Muscle layer of colon (tissue), 2 donors: ENCODE measurements around the gene PRKACG.

Experiments used
- H3K27ac ChIP-seq: one replicate; pipeline ENCODE4 v1.7.0; 2013; ENCODE audit warnings: low read depth, mild to moderate bottlenecking, low read length, moderate library complexity
- H3K27me3 ChIP-seq, 2 donors: one replicate each; pipeline ENCODE4 v1.7.0; 2013; ENCODE audit warnings: low read length in 2 of 2, mild to moderate bottlenecking in 2 of 2; ENCODE audit not compliant: insufficient read depth in 2 of 2, control insufficient read depth in 1 of 2
- H3K36me3 ChIP-seq: one replicate; pipeline ENCODE4 v1.7.0; 2013; ENCODE audit warnings: mild to moderate bottlenecking, low read length; ENCODE audit not compliant: insufficient read depth
- H3K4me1 ChIP-seq: one replicate; pipeline ENCODE4 v1.7.0; 2013; ENCODE audit warnings: mild to moderate bottlenecking, low read length; ENCODE audit not compliant: insufficient read depth
- H3K4me3 ChIP-seq, 2 donors: one replicate each; pipeline ENCODE4 v1.7.0; 2013; ENCODE audit warnings: low read length in 2 of 2, low read depth in 1 of 2, mild to moderate bottlenecking in 1 of 2, moderate library complexity in 1 of 2
- H3K9ac ChIP-seq: one replicate; pipeline ENCODE4 v1.7.0; 2013; ENCODE audit warnings: low read length
- H3K9me3 ChIP-seq: one replicate; pipeline ENCODE4 v1.7.0; 2013; ENCODE audit warnings: mild to moderate bottlenecking, low read length
- donor health status: abdominal sarcoma.
- donor health status: Adenocarcinoma of cecum.

The PRKACG gene

DNA sequence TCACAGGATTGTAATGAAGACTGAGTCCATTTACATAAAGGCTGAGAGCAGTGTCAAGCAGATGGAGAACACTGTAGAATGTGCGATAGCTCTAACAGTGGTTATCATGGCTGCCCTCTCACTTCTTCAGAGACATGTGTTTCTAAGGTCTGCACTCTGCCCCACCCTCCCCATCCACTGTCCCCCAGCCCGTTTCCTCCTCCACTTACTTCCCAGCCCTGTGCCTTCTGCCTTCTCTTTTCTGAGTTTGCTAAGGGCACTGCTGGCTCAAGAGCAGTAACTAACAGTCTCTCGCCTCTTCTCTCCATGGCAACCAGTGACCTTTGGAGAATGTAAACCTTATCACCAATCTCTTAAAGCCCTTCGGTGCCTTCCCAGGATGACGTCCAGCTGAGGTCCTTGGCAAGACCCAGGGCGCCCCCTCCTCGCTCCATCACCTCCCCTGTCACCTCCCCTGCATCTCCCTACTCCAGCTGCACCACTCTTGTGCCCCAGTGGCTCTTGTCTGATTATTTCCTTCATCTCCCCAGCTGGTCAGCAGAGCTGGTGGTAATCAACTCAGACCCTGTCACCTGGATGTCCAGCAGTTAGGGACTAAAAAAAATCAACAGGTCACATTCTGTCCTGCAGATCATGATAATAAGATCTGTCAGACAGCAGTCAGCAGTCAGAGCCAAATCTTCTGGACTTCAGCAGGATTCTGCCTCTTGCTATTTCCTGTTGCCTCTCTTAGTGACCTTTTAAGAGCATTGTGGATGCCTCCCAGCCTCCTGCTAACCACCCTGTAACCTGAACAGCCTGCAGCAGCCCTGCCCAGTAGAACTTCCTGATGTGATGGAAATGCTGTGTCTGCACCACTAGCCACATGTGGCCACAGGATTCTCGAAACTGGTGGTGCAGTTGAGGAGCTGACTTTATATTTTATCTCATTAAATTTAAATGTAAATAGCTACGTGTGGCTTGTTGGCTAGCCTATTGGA, 30.6 kb upstream of the PRKACG start:
- peaks cover 9% of the 10 kb centered on the region for H3K4me1 ChIP-seq
- H3K9me3 ChIP-seq, result no peaks in the 10 kb centered on the region
- no peak overlapping the region for H3K27ac ChIP-seq
- H3K27me3 ChIP-seq, result no peaks in the 10 kb centered on the region
- peaks cover 18% of the 10 kb centered on the region for H3K36me3 ChIP-seq
- H3K4me3 ChIP-seq, result no peak overlapping the region
- H3K9ac ChIP-seq, result no peak overlapping the region

- Histone ChIP-seq H3K36me3 (no peaks in the 10 kb centered on the region), H3K4me1 (peaks cover 16% of the 10 kb centered on the region), H3K4me3 (no peak overlapping the region), H3K27ac (no peak overlapping the region), H3K9me3 (no peaks in the 10 kb centered on the region), H3K9ac (no peak overlapping the region), H3K27me3 (no peaks in the 10 kb centered on the region)
Observed at GRCh38 chr9:69040646-69041045, 26.7 kb upstream of the PRKACG start.

- no peaks in the 10 kb centered on the region for H3K27me3 ChIP-seq
- H3K4me3 ChIP-seq, result peak overlapping the region in 1 of 2 donors; percentile 92
- H3K27ac ChIP-seq, result no peak overlapping the region
- no peaks in the 10 kb centered on the region for H3K9me3 ChIP-seq
- peak overlapping the region; percentile 82 for H3K9ac ChIP-seq
- H3K36me3 ChIP-seq, result no peaks in the 10 kb centered on the region
- H3K4me1 ChIP-seq, result peaks cover 11% of the 10 kb centered on the region
Observed at GRCh38 chr9:69036799-69037198, 22.9 kb upstream of the PRKACG start.

DNA sequence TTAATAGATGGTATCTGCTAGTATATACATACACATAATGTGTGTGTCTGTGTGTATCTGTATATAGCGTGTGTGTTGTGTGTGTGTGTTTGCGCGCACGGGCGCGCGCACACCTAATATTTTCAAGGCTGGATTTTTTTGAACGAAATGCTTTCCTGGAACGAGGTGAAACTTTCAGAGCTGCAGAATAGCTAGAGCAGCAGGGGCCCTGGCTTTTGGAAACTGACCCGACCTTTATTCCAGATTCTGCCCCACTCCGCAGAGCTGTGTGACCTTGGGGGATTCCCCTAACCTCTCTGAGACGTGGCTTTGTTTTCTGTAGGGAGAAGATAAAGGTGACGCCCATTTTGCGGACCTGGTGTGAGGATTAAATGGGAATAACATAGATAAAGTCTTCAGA, 22.4 kb upstream of the PRKACG start:
- H3K36me3 ChIP-seq, result no peaks in the 10 kb centered on the region
- no peaks in the 10 kb centered on the region for H3K27me3 ChIP-seq
- peaks cover 11% of the 10 kb centered on the region for H3K4me1 ChIP-seq
- peak overlapping the region; percentile 86 to 92 for H3K4me3 ChIP-seq
- H3K9me3 ChIP-seq, result no peaks in the 10 kb centered on the region
- peak overlapping the region; percentile 82 for H3K9ac ChIP-seq
- H3K27ac ChIP-seq, result peak overlapping the region; percentile 93

DNA sequence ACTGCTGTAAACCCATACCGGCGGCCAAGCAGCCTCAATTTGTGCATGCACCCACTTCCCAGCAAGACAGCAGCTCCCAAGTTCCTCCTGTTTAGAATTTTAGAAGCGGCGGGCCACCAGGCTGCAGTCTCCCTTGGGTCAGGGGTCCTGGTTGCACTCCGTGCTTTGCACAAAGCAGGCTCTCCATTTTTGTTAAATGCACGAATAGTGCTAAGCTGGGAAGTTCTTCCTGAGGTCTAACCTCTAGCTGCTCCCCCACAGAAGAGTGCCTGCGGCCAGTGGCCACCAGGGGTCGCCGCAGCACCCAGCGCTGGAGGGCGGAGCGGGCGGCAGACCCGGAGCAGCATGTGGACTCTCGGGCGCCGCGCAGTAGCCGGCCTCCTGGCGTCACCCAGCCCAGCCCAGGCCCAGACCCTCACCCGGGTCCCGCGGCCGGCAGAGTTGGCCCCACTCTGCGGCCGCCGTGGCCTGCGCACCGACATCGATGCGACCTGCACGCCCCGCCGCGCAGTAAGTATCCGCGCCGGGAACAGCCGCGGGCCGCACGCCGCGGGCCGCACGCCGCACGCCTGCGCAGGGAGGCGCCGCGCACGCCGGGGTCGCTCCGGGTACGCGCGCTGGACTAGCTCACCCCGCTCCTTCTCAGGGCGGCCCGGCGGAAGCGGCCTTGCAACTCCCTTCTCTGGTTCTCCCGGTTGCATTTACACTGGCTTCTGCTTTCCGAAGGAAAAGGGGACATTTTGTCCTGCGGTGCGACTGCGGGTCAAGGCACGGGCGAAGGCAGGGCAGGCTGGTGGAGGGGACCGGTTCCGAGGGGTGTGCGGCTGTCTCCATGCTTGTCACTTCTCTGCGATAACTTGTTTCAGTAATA, 21.8 kb upstream of the PRKACG start, which contains the start of gene FXN:
FXN (plus strand) TSS at position 315 of the 871 bp plus-strand sequence; CDS start at position 346, 31 bp downstream.
- H3K36me3 ChIP-seq, result no peaks in the 10 kb centered on the region
- H3K9ac ChIP-seq, result peak within 1 kb of the TSS; percentile 82
- peaks cover 11% of the 10 kb centered on the region for H3K4me1 ChIP-seq
- H3K9me3 ChIP-seq, result no peaks in the 10 kb centered on the region
- peak within 1 kb of the TSS; percentile 86 to 92 for H3K4me3 ChIP-seq
- H3K27me3 ChIP-seq, result no peaks in the 10 kb centered on the region
- H3K27ac ChIP-seq, result peak within 1 kb of the TSS; percentile 93

DNA sequence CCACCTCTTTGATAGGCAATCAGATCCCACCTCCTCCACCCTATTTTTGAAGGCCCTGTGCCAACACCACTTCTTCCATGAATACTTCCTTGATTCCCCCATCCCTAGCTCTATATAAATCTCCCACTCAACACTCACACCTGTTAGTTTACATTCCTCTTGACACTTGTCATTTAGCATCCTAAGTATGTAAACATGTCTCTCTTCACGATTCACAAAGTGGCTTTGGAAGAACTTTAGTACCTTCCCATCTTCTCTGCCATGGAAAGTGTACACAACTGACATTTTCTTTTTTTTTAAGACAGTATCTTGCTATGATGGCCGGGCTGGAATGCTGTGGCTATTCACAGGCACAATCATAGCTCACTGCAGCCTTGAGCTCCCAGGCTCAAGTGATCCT, 20.2 kb upstream of the PRKACG start:
- no peaks in the 10 kb centered on the region for H3K9me3 ChIP-seq
- no peak overlapping the region for H3K4me3 ChIP-seq
- no peaks in the 10 kb centered on the region for H3K27me3 ChIP-seq
- H3K27ac ChIP-seq, result no peak overlapping the region
- peaks cover 11% of the 10 kb centered on the region for H3K4me1 ChIP-seq
- H3K9ac ChIP-seq, result no peak overlapping the region
- H3K36me3 ChIP-seq, result no peaks in the 10 kb centered on the region

GRCh38 chr9:69030851-69031645, 17.1 kb upstream of the PRKACG start:
- no peaks in the 10 kb centered on the region for H3K36me3 ChIP-seq
- H3K4me3 ChIP-seq, result no peak overlapping the region
- no peak overlapping the region for H3K27ac ChIP-seq
- H3K9ac ChIP-seq, result no peak overlapping the region
- no peaks in the 10 kb centered on the region for H3K9me3 ChIP-seq
- no peaks in the 10 kb centered on the region for H3K27me3 ChIP-seq
- H3K4me1 ChIP-seq, result peaks cover 4% of the 10 kb centered on the region

DNA sequence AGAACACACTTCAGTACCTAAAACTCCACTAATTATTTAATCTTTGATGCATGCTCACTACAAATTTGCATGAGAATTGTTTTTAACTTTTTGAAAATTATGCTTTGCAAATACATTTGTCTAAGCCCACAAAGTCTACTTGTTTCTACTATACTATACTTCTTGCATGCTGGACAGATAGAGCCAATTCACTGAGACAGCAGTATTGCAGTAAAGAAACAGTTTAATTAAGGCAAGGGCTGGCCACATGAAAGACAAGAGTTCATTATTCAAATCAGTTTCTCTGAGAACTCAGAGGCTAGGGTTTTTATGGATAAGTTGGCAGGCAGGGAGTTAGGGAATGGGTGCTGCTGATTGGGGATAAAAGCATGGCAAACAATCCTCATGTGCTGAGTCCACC, 15.6 kb upstream of the PRKACG start:
- Histone ChIP-seq H3K36me3 (no peaks in the 10 kb centered on the region), H3K4me1 (no peaks in the 10 kb centered on the region), H3K9me3 (no peaks in the 10 kb centered on the region), H3K9ac (no peak overlapping the region), H3K27ac (no peak overlapping the region), H3K27me3 (no peaks in the 10 kb centered on the region), H3K4me3 (no peak overlapping the region)

- no peak overlapping the region for H3K9ac ChIP-seq
- no peaks in the 10 kb centered on the region for H3K36me3 ChIP-seq
- no peak overlapping the region for H3K27ac ChIP-seq
- H3K9me3 ChIP-seq, result no peaks in the 10 kb centered on the region
- no peak overlapping the region for H3K4me3 ChIP-seq
- no peaks in the 10 kb centered on the region for H3K4me1 ChIP-seq
- H3K27me3 ChIP-seq, result no peaks in the 10 kb centered on the region
Observed at GRCh38 chr9:69028754-69029153, 14.8 kb upstream of the PRKACG start.

- H3K27ac ChIP-seq, result no peak overlapping the region
- no peak overlapping the region for H3K9ac ChIP-seq
- no peaks in the 10 kb centered on the region for H3K36me3 ChIP-seq
- H3K27me3 ChIP-seq, result no peaks in the 10 kb centered on the region
- no peak overlapping the region for H3K4me3 ChIP-seq
- H3K9me3 ChIP-seq, result no peaks in the 10 kb centered on the region
- H3K4me1 ChIP-seq, result no peaks in the 10 kb centered on the region
Observed at GRCh38 chr9:69027355-69028097, 13.6 kb upstream of the PRKACG start.
